Measurements from ENCODE around the gene GLO1.

Gene GLO1

GRCh38 chr6:38702558-38703397 lies at the start of gene GLO1:
TSS of gene GLO1 (minus strand) at chr6:38703145. CDS start at chr6:38703054, 91 bp downstream.
- peak; percentile 91 for DNase-seq (ENCODE audit: low spot score)

DNA sequence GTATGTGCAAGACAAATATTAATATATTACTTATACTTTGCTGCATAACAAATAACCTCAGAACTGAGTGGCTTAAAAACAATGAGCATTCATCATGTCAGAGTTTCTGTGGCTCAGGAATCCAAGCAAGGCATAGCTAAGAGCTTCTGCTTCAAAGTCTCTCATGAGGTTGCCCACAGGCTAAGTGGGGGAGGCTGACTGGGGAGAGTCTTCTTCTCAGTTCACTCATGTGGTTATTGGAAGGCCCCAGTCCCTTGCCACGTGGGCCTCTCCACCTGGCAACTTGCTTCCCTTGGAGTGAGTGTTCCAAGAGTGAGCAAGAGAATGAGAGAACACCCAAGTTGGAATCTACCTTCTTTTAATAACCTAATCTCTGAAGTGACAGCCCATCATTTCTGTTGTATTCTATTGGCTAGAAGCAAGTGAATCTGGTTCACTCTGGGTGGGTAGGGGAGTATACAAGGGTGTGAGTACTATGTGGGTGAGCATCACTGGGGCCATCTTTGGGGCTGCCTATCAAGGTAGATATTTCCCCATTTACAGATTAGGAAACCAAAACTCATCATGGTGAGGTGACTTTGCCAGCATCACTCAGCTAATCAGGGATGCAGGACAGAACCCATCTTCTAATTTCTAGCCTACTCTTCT lies 48.1 kb upstream of the GLO1 start:
- DNase-seq (ENCODE audit: low spot score), result no peak

- no peak for DNase-seq (ENCODE audit: low spot score)
Observed at GRCh38 chr6:38749473-38749872, 46.5 kb upstream of the GLO1 start.

- no peak for DNase-seq (ENCODE audit: low spot score)
Observed at GRCh38 chr6:38739532-38739931, 36.6 kb upstream of the GLO1 start.

DNA sequence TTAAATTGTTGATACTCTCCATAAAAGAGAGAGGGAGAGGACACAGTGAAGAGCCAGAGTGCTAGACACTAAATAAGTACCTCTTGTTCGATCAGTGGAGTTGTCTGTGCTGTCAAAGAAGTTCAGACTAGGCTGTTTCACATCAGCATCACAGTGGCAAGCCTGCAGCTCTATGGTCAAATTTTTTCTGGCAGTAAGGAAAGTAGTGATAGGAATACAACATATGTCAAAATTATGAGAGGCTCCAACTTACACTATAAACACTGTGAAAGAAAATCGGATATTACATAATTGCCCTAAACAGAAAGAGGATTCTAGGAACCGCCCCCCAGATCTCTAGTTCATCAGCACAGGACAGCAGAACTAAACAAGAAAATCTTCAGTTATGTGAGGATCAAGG lies 35.3 kb upstream of the GLO1 start:
- no peak for DNase-seq (ENCODE audit: low spot score)

- no peak for DNase-seq (ENCODE audit: low spot score)
Observed at GRCh38 chr6:38736951-38737350, 34.0 kb upstream of the GLO1 start.

DNA sequence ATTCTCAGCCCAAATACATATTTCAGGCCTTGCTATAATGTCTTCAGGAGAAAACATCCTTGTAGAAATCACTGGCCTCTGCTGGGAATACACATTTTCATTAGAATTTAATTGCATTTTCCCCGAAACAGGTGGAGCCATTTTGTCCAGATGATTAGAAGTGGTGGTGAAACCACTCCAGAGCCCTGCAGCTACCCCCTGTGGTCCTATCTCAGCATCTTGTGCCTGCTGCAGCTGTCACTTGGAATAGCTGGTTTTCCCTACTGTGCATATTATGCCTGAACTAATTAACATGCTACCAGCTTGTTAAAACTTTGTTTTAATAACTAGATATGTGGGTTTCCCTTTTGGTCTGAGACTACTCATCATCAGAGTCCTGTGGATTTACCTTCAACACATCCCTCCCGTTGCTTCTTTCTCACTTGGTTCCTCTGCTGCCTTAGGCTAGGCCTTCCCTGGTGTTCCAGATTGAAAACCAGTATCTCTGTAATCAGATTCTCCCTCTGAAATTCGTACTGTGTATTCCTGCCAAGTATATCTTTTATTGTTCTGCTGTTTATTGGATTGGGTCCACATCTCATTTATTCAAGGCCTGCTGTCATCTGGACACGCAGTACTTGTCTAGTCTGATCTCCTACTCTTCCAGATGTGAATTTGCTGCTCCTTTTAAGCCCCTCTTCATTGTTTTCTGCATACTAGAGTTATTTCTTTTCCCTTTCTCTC lies 27.4 kb upstream of the GLO1 start:
- DNase-seq (ENCODE audit: low spot score), result no peak

DNA sequence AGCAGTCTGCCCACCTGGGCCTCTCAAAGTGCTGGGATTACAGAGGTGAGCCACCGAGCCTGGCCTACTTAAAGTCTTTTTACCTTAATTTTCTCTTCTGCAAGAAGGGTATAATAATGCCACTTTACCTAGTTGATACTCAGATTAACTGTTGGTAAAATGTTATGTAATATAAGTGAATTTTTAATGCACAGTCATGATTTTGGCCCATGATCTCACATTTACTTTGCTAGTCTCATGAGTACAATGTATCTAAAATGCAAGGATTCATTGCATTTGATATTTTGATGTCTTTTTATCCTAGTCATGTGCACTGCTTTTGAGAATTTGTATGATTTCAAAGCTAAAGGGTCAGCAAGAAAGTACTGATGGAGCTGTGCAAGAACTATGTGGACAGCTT lies 25.3 kb upstream of the GLO1 start:
- no peak for DNase-seq (ENCODE audit: low spot score)

GRCh38 chr6:38725414-38726183 lies 22.7 kb upstream of the GLO1 start:
- DNase-seq (ENCODE audit: low spot score), result no peak

- no peak for DNase-seq (ENCODE audit: low spot score)
Observed at GRCh38 chr6:38724343-38724742, 21.4 kb upstream of the GLO1 start.

DNA sequence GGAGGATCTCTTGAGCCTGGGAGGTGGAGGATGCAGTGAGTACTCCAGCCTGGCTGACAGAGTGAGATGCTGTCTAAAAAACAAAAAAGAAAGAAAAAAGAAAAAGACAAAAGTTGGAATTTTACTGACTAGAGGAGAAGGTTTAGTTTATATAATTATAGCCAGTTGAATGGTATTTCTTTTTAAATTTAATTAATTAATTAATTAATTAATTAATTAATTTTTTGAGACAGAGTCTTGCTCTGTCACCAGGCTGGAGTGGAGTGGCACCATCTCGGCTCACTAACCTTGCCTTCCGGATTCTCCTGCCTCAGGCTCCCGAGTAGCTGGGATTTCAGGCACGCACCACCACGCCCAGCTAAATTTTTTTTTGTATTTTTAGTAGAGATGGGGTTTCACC lies 20.8 kb upstream of the GLO1 start:
- no peak for DNase-seq (ENCODE audit: low spot score)

- DNase-seq (ENCODE audit: low spot score), result no peak
Observed at GRCh38 chr6:38722727-38723334, 19.9 kb upstream of the GLO1 start.

GRCh38 chr6:38722038-38722437 lies 19.1 kb upstream of the GLO1 start:
- DNase-seq (ENCODE audit: low spot score), result no peak

DNA sequence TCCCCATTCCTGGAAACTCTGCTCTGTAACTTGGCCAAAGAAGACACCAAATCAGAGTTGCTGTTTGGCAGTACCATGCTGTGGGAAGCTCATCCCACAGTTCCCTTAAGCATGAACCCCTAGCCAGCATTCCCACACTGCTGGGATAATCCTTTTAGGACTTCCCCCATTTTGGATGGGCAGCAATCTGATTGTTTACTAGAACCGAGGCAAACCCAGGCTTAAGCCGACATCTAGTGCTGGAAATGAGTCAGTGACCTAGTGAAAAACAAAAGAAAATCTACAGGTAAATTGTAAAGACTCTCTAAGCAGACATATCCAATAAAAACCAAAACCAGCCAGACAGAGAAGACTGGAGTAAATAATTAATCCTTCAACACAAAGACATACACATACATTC lies 17.4 kb upstream of the GLO1 start:
- DNase-seq (ENCODE audit: low spot score), result no peak

- no peak for DNase-seq (ENCODE audit: low spot score)
Observed at GRCh38 chr6:38719358-38719757, 16.4 kb upstream of the GLO1 start.

- no peak for DNase-seq (ENCODE audit: low spot score)
Observed at GRCh38 chr6:38716825-38717224, 13.9 kb upstream of the GLO1 start.

GRCh38 chr6:38715016-38715689 lies 12.2 kb upstream of the GLO1 start, which contains the start of gene DNAH8:
TSS of gene DNAH8 (plus strand) at chr6:38715311. CDS start at chr6:38722810, 7,499 bp downstream.
- DNase-seq (ENCODE audit: low spot score), result no peak

- DNase-seq (ENCODE audit: low spot score), result no peak
Observed at GRCh38 chr6:38714239-38715015, 11.5 kb upstream of the GLO1 start.

- DNase-seq (ENCODE audit: low spot score), result no peak
Observed at GRCh38 chr6:38713812-38714211, 10.9 kb upstream of the GLO1 start.

- no peak for DNase-seq (ENCODE audit: low spot score)
Observed at GRCh38 chr6:38708496-38708895, 5.6 kb upstream of the GLO1 start.
